DMS153 treated with DMSO at 0.1 percent for 48 hours (cell line): ENCODE data around the gene RSU1.

Source experiments
- DNase-seq: peaks from one replicate; lab custom pipeline; 2025; ENCODE audit not compliant: unreplicated experiment; lab: John Stamatoyannopoulos, UW

RSU1 gene

GRCh38 chr10:16745061-16745460, 72.2 kb downstream of the RSU1 start:
- DNase-seq = no peak

- DNase-seq = no peak
These were observed 74.9 kb downstream of the RSU1 start for GRCh38 chr10:16742165-16742960.

GRCh38 chr10:16741540-16741939, 75.7 kb downstream of the RSU1 start:
- DNase-seq = no peak

GRCh38 chr10:16737420-16737819, 79.8 kb downstream of the RSU1 start:
- no peak for DNase-seq

- DNase-seq = no peak
These were observed 81.6 kb downstream of the RSU1 start for GRCh38 chr10:16735671-16736070.

GRCh38 chr10:16732376-16732775, 84.8 kb downstream of the RSU1 start:
- DNase-seq = no peak

GRCh38 chr10:16728266-16728665, 89.0 kb downstream of the RSU1 start:
- no peak for DNase-seq

GRCh38 chr10:16727666-16728065, 89.6 kb downstream of the RSU1 start:
- no peak for DNase-seq

- no peak for DNase-seq
These were observed 92.7 kb downstream of the RSU1 start for GRCh38 chr10:16724509-16724908.

- no peak for DNase-seq
These were observed 96.4 kb downstream of the RSU1 start for GRCh38 chr10:16720812-16721211.

- no peak for DNase-seq
These were observed 99.4 kb downstream of the RSU1 start for GRCh38 chr10:16717622-16718395.

GRCh38 chr10:16716051-16716450, 101.2 kb downstream of the RSU1 start:
- no peak for DNase-seq

- DNase-seq = no peak
These were observed 103.9 kb downstream of the RSU1 start for GRCh38 chr10:16713290-16713689.

GRCh38 chr10:16712883-16713282, 104.3 kb downstream of the RSU1 start:
- DNase-seq = no peak

- DNase-seq = no peak
These were observed 116.9 kb downstream of the RSU1 start for GRCh38 chr10:16700331-16700730.

GRCh38 chr10:16699435-16700057, 117.7 kb downstream of the RSU1 start:
- DNase-seq = no peak

- no peak for DNase-seq
These were observed 118.8 kb downstream of the RSU1 start for GRCh38 chr10:16698461-16698860.

- no peak for DNase-seq
These were observed 126.8 kb downstream of the RSU1 start for GRCh38 chr10:16690417-16690816.

- no peak for DNase-seq
These were observed 127.5 kb downstream of the RSU1 start for GRCh38 chr10:16689696-16690095.

- DNase-seq = no peak
These were observed 128.0 kb downstream of the RSU1 start for GRCh38 chr10:16689227-16689626.

- DNase-seq = peak; percentile 29
These were observed 130.9 kb downstream of the RSU1 start for GRCh38 chr10:16686054-16686902.
